DOHH2 (cell line): ENCODE data around the gene KIF5C.

ENCODE experiments used
- EZH2phosphoT487 ChIP-seq: fragments of 200-600 bp; sonication (generic); IDR thresholded peaks from 2 replicates; pipeline ENCODE4 v1.6.1; 2017; ENCODE audit warnings: borderline replicate concordance, mild to moderate bottlenecking, antibody characterized with exemption, low read length, moderate library complexity, mixed read lengths
- TF ChIP-seq, protein P1 (sequence below): fragments of 200-600 bp; sonication (generic); IDR thresholded peaks from one replicate; pipeline ENCODE4 v1.5.1; 2014; ENCODE audit warnings: antibody characterized with exemption, mild to moderate bottlenecking, low read depth, low read length; ENCODE audit not compliant: poor library complexity, severe bottlenecking

DNA sequence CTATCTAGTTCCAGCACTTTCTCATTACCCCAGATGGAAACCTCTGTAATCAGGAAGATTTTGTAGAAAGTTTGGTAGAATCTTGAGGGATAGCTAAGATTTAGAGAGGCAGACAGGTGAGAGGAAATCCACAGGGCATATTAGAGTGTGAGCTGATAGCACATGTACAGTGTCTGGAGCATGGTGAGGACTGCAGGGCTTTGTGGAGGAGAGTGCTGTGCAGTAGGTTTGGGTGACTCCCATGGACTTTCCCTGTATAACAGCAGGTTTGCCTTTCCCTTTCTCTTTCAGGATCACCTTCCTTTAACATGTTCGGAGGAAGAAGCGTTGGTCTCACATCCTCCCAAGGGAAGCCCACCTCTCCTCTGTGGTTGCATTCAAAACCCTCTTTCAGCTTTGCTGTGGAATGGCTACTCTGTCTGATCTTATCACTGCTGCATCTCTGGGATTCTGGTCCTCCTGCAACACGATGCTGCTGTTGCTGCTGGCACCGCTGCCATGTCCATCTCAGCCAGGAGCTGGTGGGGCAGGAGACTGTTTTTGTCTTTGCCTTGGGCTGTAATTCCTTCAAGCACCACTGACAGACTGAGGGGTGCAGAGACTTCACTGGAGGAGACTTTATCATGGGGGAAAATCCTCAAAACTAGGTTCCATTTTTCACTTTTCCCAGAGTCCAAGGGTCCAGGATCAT lies 7.8 kb upstream of the KIF5C start:
- TF ChIP-seq EZH2phosphoT487 = no peak
- TF ChIP-seq, protein P1, sequence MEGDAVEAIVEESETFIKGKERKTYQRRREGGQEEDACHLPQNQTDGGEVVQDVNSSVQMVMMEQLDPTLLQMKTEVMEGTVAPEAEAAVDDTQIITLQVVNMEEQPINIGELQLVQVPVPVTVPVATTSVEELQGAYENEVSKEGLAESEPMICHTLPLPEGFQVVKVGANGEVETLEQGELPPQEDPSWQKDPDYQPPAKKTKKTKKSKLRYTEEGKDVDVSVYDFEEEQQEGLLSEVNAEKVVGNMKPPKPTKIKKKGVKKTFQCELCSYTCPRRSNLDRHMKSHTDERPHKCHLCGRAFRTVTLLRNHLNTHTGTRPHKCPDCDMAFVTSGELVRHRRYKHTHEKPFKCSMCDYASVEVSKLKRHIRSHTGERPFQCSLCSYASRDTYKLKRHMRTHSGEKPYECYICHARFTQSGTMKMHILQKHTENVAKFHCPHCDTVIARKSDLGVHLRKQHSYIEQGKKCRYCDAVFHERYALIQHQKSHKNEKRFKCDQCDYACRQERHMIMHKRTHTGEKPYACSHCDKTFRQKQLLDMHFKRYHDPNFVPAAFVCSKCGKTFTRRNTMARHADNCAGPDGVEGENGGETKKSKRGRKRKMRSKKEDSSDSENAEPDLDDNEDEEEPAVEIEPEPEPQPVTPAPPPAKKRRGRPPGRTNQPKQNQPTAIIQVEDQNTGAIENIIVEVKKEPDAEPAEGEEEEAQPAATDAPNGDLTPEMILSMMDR = no peak
